OCI-LY7 (cell line): ENCODE data around the gene TMEM186. TPM values are rescaled to one million over a fixed set of nuclear protein-coding genes. Genes with fewer than 3 reads are reported as not detected.
"Not testable (repeated sequence)": the region's sequence is repeated elsewhere in the genome, so short reads cannot be mapped to it uniquely, and the experiment has no call there.

Experiments used
- BruUV-seq: library from RNA; stranded (reverse); fragments of 400-500 nt; replicated peaks from 2 replicates; lab custom pipeline; 2021; lab: Mats Ljungman, UMichigan
- CTCF ChIA-PET: fragments of 300-600 bp; sonication (Branson Sonifier 250); formaldehyde crosslinking; loops from one replicate; lab custom pipeline; 2022; ENCODE audit warnings: antibody characterized with exemption; ENCODE audit not compliant: unreplicated experiment; lab: Charles Lee
- POLR2A ChIA-PET: fragments of 300-600 bp; sonication (Branson Sonifier 250); formaldehyde crosslinking; loops from one replicate; lab custom pipeline; 2022; ENCODE audit warnings: antibody characterized with exemption; lab: Charles Lee
- DNase-seq: peaks from one replicate; pipeline ENCODE4 v3.0.0-alpha.2; 2015; ENCODE audit warnings: low spot score
- H2AFZ ChIP-seq: fragments of 200-600 bp; sonication (generic), shearing (Covaris generic); 2 replicates; pipeline ENCODE4 v1.6.1; 2014; ENCODE audit warnings: mild to moderate bottlenecking, antibody characterized with exemption, low read length, moderate library complexity
- H3K27ac ChIP-seq: fragments of 200-600 bp; sonication (generic); 2 replicates; pipeline ENCODE4 v1.5.1; 2014; ENCODE audit warnings: mixed run types, low read depth, mild to moderate bottlenecking, moderate library complexity, low read length, inconsistent platforms; ENCODE audit not compliant: poor library complexity, severe bottlenecking
- H3K36me3 ChIP-seq: fragments of 200-600 bp; sonication (generic); 2 replicates; pipeline ENCODE4 v1.6.1; 2014; ENCODE audit warnings: mild to moderate bottlenecking, antibody characterized with exemption, low read length, moderate library complexity, mixed read lengths; ENCODE audit not compliant: insufficient read depth
- H3K4me1 ChIP-seq: fragments of 200-600 bp; sonication (generic); 2 replicates; pipeline ENCODE4 v1.5.1; 2014; ENCODE audit warnings: mild to moderate bottlenecking, low read length; ENCODE audit not compliant: insufficient read depth, poor library complexity, severe bottlenecking
- H3K4me2 ChIP-seq: fragments of 200-600 bp; sonication (generic); 2 replicates; pipeline ENCODE4 v1.6.1; 2014; ENCODE audit warnings: mild to moderate bottlenecking, low read length
- H3K4me3 ChIP-seq: fragments of 200-600 bp; sonication (generic); 2 replicates; pipeline ENCODE4 v1.5.1; 2014; ENCODE audit warnings: mild to moderate bottlenecking, low read depth, low read length; ENCODE audit not compliant: poor library complexity, severe bottlenecking
- H3K79me2 ChIP-seq: fragments of 200-600 bp; sonication (generic); 2 replicates; pipeline ENCODE4 v1.6.1; 2016; ENCODE audit warnings: low read depth, mild to moderate bottlenecking, low read length, moderate library complexity, mixed read lengths; ENCODE audit not compliant: insufficient read depth
- H3K9me2 ChIP-seq: fragments of 200-600 bp; sonication (generic); 2 replicates; pipeline ENCODE4 v1.6.1; 2016; ENCODE audit warnings: mild to moderate bottlenecking, low read length, mixed read lengths; ENCODE audit not compliant: insufficient read depth
- H3K9me3 ChIP-seq: fragments of 200-600 bp; sonication (generic); 2 replicates; pipeline ENCODE4 v1.6.1; 2014; ENCODE audit warnings: mild to moderate bottlenecking, mixed run types, low read length, mixed read lengths
- H4K20me1 ChIP-seq: fragments of 200-600 bp; sonication (generic); 2 replicates; pipeline ENCODE4 v1.6.1; 2014; ENCODE audit warnings: mild to moderate bottlenecking, antibody characterized with exemption, low read length, moderate library complexity, mixed read lengths; ENCODE audit not compliant: insufficient read depth
- EZH2phosphoT487 ChIP-seq: fragments of 200-600 bp; sonication (generic); IDR thresholded peaks from 2 replicates; pipeline ENCODE4 v1.6.1; 2018; ENCODE audit warnings: low read depth, borderline replicate concordance, mild to moderate bottlenecking, mixed run types, antibody characterized with exemption, low read length, moderate library complexity, mixed read lengths
- intact Hi-C: fragments of 100-400 bp; cut with micrococcal nuclease; formaldehyde crosslinking; loops from one replicate; pipeline ENCODE4 v1.10.0; 2022; ENCODE audit not compliant: unreplicated experiment
- total RNA-seq, 2 experiments: library from RNA; depleted of rRNA in 1 of 2; stranded (reverse); fragments of >200 nt in 1 of 2; shearing (Covaris generic) in 1 of 2; gene quantifications; 2 replicates each; pipeline ENCODE4 v1.2.3, GENCODE V29; 2014 to 2022
- TF ChIP-seq, protein P1 (sequence below): fragments of 200-600 bp; sonication (generic); conservative IDR thresholded peaks from 2 replicates; pipeline ENCODE4 v1.5.1; 2014; ENCODE audit warnings: mild to moderate bottlenecking, antibody characterized with exemption, low read length, moderate library complexity, mixed read lengths

The TMEM186 gene
- total RNA-seq, 2 experiments from 2014 or later: 11.7 to 18.1 TPM

DNA sequence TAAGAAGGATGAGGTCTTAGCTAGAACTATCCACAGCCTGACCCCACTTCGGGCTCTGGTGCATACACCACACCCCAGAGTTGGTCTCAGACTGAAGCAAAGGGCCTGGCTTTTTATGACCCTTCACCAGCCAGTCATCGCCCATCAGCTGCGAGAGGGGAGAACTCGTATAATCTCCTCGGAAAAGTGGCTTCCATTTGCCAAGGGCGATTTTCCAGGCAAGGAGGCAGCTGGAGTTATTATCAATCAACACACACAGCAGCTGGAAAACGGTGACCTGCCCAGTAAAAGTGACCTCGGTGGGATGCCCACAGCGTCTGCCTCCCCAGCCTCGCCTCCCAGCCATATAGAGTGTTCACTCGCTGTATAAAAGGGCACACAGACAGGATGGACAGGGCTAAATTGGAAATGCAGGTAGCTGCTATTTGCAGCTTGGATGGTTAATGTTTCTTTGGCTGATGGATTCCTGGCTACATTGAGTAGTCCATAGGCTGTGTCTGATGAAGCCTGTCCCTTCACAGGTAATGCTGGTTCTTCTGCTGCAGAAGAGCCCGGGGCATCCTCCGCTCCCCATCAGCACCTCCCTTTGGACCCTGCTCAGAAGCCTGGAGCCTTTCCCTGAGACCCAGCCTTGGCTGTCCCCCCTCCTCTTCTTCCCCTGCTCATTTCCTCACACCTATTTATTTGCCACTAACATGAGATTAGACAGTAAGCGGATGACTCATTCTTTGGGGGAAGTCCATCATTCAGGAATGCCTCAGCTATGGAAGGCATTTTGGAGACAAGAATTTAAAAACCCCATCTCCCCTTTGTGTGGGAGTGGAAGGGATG, 45.7 kb downstream of the TMEM186 start:
- no peaks in the 10 kb centered on the region for H3K79me2 ChIP-seq
- no peaks in the 10 kb centered on the region for H3K9me2 ChIP-seq
- ChIA-PET CTCF (no interaction called here), POLR2A (interaction anchor here (0.7 kb wide), 1 partner anchor 1524 kb away, joined by 3 read pairs; no protein-coding TSS in a partner anchor)
- BruUV-seq: no TSS peak
- no peak for DNase-seq
- no peak overlapping the region for H3K27ac ChIP-seq
- no peak overlapping the region for H3K4me3 ChIP-seq
- H2AFZ ChIP-seq: no peak overlapping the region
- H3K9me3 ChIP-seq: no peaks in the 10 kb centered on the region
- H4K20me1 ChIP-seq: no peaks in the 10 kb centered on the region
- no peaks in the 10 kb centered on the region for H3K4me1 ChIP-seq
- no peaks in the 10 kb centered on the region for H3K36me3 ChIP-seq
- TF ChIP-seq, protein P1, sequence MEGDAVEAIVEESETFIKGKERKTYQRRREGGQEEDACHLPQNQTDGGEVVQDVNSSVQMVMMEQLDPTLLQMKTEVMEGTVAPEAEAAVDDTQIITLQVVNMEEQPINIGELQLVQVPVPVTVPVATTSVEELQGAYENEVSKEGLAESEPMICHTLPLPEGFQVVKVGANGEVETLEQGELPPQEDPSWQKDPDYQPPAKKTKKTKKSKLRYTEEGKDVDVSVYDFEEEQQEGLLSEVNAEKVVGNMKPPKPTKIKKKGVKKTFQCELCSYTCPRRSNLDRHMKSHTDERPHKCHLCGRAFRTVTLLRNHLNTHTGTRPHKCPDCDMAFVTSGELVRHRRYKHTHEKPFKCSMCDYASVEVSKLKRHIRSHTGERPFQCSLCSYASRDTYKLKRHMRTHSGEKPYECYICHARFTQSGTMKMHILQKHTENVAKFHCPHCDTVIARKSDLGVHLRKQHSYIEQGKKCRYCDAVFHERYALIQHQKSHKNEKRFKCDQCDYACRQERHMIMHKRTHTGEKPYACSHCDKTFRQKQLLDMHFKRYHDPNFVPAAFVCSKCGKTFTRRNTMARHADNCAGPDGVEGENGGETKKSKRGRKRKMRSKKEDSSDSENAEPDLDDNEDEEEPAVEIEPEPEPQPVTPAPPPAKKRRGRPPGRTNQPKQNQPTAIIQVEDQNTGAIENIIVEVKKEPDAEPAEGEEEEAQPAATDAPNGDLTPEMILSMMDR: no peak
- no peak for TF ChIP-seq EZH2phosphoT487
- H3K4me2 ChIP-seq: no peak overlapping the region
- intact Hi-C loops: no loop called here

DNA sequence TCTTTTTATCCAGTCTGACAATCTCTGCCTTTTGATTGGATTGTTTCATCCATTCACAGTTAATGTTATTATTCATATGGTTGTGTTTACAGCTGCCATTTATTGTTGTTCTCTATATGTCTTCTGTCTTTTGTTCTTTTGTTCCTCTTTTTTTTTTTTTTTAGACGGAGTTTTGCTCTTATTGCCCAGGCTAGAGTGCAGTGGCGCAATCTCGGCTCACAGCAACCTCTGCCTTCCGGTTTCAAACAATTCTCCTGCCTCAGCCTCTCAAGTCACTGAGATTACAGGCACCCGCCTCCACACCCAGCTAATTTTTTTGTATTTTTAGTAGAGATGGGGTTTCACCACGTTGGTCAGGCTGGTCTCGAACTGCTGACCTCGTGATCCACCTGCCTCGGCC, 48.5 kb downstream of the TMEM186 start:
- POLR2A ChIA-PET: interaction anchor here (0.8 kb wide), 1 partner anchor 41 kb away, joined by 3 read pairs; no protein-coding TSS in a partner anchor
- DNase-seq, H3K4me3 ChIP-seq, intact Hi-C loops, H4K20me1 ChIP-seq, H3K79me2 ChIP-seq, H3K27ac ChIP-seq, CTCF ChIA-PET, H3K36me3 ChIP-seq, H3K4me1 ChIP-seq, H2AFZ ChIP-seq, H3K9me2 ChIP-seq, BruUV-seq, H3K9me3 ChIP-seq, H3K4me2 ChIP-seq: not testable (repeated sequence)

Other genes with a start within 250 kb of the TMEM186 start
- gene TMEM114, start 207.1 kb downstream of the TMEM186 start, total RNA-seq (2014; rRNA removed; shearing (Covaris generic)): not detected in 2 replicates
- gene TMEM114, start 207.1 kb downstream of the TMEM186 start, total RNA-seq (2022): not detected in 2 replicates
- 17.7 and 22.4 TPM in 2 replicates for gene METTL22, start 175.9 kb downstream of the TMEM186 start, total RNA-seq (2014; rRNA removed; shearing (Covaris generic))
- 55.0 and 55.2 TPM in 2 replicates for gene METTL22, start 175.9 kb downstream of the TMEM186 start, total RNA-seq (2022)
- gene ABAT, start 123.0 kb downstream of the TMEM186 start, total RNA-seq (2014; rRNA removed; shearing (Covaris generic)): 2.0 and 6.2 TPM in 2 replicates
- 4.1 and 6.7 TPM in 2 replicates for gene ABAT, start 123.0 kb downstream of the TMEM186 start, total RNA-seq (2022)
- gene PMM2, start 200 bp upstream of the TMEM186 start, total RNA-seq (2014; rRNA removed; shearing (Covaris generic)): 39.1 and 41.1 TPM in 2 replicates
- gene PMM2, start 200 bp upstream of the TMEM186 start, total RNA-seq (2022): 44.5 and 53.9 TPM in 2 replicates
- 236 and 241 TPM in 2 replicates for gene CARHSP1, start 71.4 kb upstream of the TMEM186 start, total RNA-seq (2014; rRNA removed; shearing (Covaris generic))
- 156 and 173 TPM in 2 replicates for gene CARHSP1, start 71.4 kb upstream of the TMEM186 start, total RNA-seq (2022)
- not detected in 2 replicates for gene LITAFD, start 84.7 kb upstream of the TMEM186 start, total RNA-seq (2014; rRNA removed; shearing (Covaris generic))
- gene LITAFD, start 84.7 kb upstream of the TMEM186 start, total RNA-seq (2022): not detected in 2 replicates
- 46.4 and 61.5 TPM in 2 replicates for gene USP7, start 166.3 kb upstream of the TMEM186 start, total RNA-seq (2014; rRNA removed; shearing (Covaris generic))
- 127 and 132 TPM in 2 replicates for gene USP7, start 166.3 kb upstream of the TMEM186 start, total RNA-seq (2022)